A549 (cell line): ENCODE measurements around the gene CISTR.

Experiments used
- JUN ChIP-seq, 2 experiments: fragments of >200 bp; sonication (Bioruptor Twin); formaldehyde crosslinking; IDR thresholded peaks; 2 replicates in 1 of 2; 3 replicates in 1 of 2; pipeline ENCODE4 v1.6.1; 2016 to 2017
- MYC ChIP-seq: IDR thresholded peaks from 2 replicates; pipeline ENCODE4 v1.6.1; 2012; ENCODE audit warnings: mild to moderate bottlenecking, inconsistent platforms, low read length, improper control_type of control experiment, borderline replicate concordance
- POLR2A ChIP-seq: IDR thresholded peaks from 2 replicates; pipeline ENCODE4 v1.6.1; 2012; ENCODE audit warnings: mild to moderate bottlenecking, low read length
- TF ChIP-seq, protein P1 (sequence below): fragments of >200 bp; sonication (Bioruptor Twin); formaldehyde crosslinking; IDR thresholded peaks from 3 replicates; pipeline ENCODE4 v1.5.1; 2016
- TF ChIP-seq, protein P2 (sequence below): fragments of 200-600 bp; sonication (generic); IDR thresholded peaks from 2 replicates; pipeline ENCODE4 v1.6.1; 2016; ENCODE audit warnings: antibody characterized with exemption, mild to moderate bottlenecking, moderate library complexity

DNA sequence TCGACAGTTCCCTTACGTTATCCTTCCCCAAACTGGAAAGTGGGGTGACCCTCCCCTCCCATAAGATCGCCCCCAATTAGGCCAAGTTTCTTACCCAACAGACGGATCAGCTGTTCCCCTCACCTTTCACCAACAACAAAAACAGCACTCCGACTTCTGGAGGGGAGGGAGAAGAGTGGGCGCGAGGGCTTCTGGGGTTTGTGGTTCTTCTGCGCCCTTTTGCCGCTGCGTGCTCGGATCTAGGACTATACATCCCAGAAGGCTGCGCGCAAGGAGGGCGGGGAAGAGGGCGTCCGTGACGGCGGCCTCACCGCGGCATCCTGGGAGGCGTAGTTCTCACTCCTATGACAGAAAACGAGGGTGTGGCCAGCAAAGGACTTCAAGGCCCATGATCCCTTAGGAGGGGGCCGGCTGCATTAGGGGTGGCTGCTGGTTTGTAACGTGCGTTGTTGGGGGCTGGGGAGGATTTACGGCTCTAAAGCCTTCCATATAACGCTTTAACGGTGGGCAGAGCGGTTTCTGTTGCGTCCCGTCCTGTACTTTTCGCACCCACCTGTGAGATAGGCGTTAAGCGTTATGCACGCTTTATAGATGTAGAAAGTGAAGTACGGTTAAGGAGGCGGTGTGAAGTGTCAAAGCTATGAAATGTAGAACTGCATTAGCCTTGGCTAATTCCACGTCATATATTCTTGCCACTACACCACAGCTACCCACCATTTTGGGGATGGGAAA, 24.3 kb downstream of the CISTR start, which contains the start of gene CALCOCO1:
- TF ChIP-seq JUN (IDR thresholded peaks at IDR 0.05) = peak; percentile 36 to 78; a peak in 4 of 5 replicates
- TF ChIP-seq, protein P1, sequence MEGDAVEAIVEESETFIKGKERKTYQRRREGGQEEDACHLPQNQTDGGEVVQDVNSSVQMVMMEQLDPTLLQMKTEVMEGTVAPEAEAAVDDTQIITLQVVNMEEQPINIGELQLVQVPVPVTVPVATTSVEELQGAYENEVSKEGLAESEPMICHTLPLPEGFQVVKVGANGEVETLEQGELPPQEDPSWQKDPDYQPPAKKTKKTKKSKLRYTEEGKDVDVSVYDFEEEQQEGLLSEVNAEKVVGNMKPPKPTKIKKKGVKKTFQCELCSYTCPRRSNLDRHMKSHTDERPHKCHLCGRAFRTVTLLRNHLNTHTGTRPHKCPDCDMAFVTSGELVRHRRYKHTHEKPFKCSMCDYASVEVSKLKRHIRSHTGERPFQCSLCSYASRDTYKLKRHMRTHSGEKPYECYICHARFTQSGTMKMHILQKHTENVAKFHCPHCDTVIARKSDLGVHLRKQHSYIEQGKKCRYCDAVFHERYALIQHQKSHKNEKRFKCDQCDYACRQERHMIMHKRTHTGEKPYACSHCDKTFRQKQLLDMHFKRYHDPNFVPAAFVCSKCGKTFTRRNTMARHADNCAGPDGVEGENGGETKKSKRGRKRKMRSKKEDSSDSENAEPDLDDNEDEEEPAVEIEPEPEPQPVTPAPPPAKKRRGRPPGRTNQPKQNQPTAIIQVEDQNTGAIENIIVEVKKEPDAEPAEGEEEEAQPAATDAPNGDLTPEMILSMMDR = no peak
- peak; percentile 36; the same call in 1 of the 2 replicates for TF ChIP-seq MYC
- TF ChIP-seq, protein P2, sequence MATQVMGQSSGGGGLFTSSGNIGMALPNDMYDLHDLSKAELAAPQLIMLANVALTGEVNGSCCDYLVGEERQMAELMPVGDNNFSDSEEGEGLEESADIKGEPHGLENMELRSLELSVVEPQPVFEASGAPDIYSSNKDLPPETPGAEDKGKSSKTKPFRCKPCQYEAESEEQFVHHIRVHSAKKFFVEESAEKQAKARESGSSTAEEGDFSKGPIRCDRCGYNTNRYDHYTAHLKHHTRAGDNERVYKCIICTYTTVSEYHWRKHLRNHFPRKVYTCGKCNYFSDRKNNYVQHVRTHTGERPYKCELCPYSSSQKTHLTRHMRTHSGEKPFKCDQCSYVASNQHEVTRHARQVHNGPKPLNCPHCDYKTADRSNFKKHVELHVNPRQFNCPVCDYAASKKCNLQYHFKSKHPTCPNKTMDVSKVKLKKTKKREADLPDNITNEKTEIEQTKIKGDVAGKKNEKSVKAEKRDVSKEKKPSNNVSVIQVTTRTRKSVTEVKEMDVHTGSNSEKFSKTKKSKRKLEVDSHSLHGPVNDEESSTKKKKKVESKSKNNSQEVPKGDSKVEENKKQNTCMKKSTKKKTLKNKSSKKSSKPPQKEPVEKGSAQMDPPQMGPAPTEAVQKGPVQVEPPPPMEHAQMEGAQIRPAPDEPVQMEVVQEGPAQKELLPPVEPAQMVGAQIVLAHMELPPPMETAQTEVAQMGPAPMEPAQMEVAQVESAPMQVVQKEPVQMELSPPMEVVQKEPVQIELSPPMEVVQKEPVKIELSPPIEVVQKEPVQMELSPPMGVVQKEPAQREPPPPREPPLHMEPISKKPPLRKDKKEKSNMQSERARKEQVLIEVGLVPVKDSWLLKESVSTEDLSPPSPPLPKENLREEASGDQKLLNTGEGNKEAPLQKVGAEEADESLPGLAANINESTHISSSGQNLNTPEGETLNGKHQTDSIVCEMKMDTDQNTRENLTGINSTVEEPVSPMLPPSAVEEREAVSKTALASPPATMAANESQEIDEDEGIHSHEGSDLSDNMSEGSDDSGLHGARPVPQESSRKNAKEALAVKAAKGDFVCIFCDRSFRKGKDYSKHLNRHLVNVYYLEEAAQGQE = no peak
- TF ChIP-seq POLR2A = peak; percentile 64
